ENCODE measurements around the gene PTGIR. TPM values are rescaled to one million over a fixed set of nuclear protein-coding genes. Genes with fewer than 3 reads are reported as not detected.

Gene PTGIR
- polyA plus RNA-seq, 4 donors: 0.45 to 3.4 (median 1.6) TPM; not detected in 1

DNA sequence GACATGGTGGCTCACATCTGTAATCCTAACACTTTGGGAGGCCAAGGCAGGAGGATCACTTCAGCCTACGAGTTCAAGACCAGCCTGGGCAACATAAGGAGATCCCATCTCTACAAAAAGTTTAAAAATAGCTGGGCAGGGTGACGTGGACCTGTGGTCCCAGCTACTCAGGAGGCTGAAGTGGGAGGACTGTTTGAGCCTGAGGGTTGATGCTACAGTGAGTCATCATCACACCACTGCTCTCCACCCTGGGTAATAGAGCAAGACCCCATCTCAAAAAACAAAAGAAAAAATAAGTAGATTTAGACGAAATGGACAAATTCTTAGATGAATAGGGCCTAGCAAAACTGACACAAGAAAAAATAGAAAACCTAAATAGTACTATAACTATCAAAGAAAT is 21.5 kb upstream of the PTGIR start:
- WGBS, 3 donors: 78 to 82% (median 78%) methylated on average over 3 of the region's 3 CpGs
- peaks cover 8 to 44% (median 18%) of the 10 kb centered on the region in 3 donors for H3K27me3 ChIP-seq (ENCODE audit: control insufficient read depth in 3 of 3, insufficient read depth in 3 of 3, low read length in 3 of 3)

GRCh38 chr19:46644720-46645119 is 19.8 kb upstream of the PTGIR start:
- Histone ChIP-seq H3K9me3 (ENCODE audit: control insufficient read depth in 2 of 2, insufficient read depth in 1 of 2, low read depth in 1 of 2, low read length in 1 of 2) (peaks cover 0 to 14% of the 10 kb centered on the region in 2 donors), H3K4me3 (ENCODE audit: low read depth in 1 of 3, low read length in 3 of 3) (no peak overlapping the region), H3K36me3 (ENCODE audit: control insufficient read depth in 3 of 3, insufficient read depth in 2 of 3, low read depth in 1 of 3, low read length in 3 of 3) (no peaks in the 10 kb centered on the region), H3K27me3 (ENCODE audit: control insufficient read depth in 3 of 3, insufficient read depth in 3 of 3, low read length in 3 of 3) (peaks cover 8 to 41% (median 17%) of the 10 kb centered on the region in 3 donors), H3K4me1 (ENCODE audit: control insufficient read depth in 3 of 3, insufficient read depth in 2 of 3, low read depth in 1 of 3, low read length in 2 of 3) (peaks cover 0 to 3% (median 2%) of the 10 kb centered on the region in 3 donors), H3K27ac (ENCODE audit: low read depth in 1 of 3, low read length in 2 of 3) (peak overlapping the region in 1 of 3 donors; percentile 21)
- 16 to 43% (median 29%) methylated on average over 3 of the region's 3 CpGs for WGBS, 3 donors
- FAIRE-seq (no peak), DNase-seq (no peak)

More for the DNA sequence above, 21.5 kb upstream of the PTGIR start:
- Histone ChIP-seq H3K4me1 (ENCODE audit: control insufficient read depth in 3 of 3, insufficient read depth in 2 of 3, low read depth in 1 of 3, low read length in 2 of 3) (peaks cover 0 to 3% (median 0%) of the 10 kb centered on the region in 3 donors), H3K27ac (ENCODE audit: low read depth in 1 of 3, low read length in 2 of 3) (no peak overlapping the region), H3K4me3 (ENCODE audit: low read depth in 1 of 3, low read length in 3 of 3) (no peak overlapping the region), H3K9me3 (ENCODE audit: control insufficient read depth in 2 of 2, insufficient read depth in 1 of 2, low read depth in 1 of 2, low read length in 1 of 2) (peaks cover 0 to 14% of the 10 kb centered on the region in 2 donors), H3K36me3 (ENCODE audit: control insufficient read depth in 3 of 3, insufficient read depth in 2 of 3, low read depth in 1 of 3, low read length in 3 of 3) (no peaks in the 10 kb centered on the region)
- DNase-seq (no peak), FAIRE-seq (no peak)

- H3K27ac ChIP-seq (ENCODE audit: low read depth in 1 of 3, low read length in 2 of 3): no peak overlapping the region
Observed at GRCh38 chr19:46640656-46641055, 15.8 kb upstream of the PTGIR start.

DNA sequence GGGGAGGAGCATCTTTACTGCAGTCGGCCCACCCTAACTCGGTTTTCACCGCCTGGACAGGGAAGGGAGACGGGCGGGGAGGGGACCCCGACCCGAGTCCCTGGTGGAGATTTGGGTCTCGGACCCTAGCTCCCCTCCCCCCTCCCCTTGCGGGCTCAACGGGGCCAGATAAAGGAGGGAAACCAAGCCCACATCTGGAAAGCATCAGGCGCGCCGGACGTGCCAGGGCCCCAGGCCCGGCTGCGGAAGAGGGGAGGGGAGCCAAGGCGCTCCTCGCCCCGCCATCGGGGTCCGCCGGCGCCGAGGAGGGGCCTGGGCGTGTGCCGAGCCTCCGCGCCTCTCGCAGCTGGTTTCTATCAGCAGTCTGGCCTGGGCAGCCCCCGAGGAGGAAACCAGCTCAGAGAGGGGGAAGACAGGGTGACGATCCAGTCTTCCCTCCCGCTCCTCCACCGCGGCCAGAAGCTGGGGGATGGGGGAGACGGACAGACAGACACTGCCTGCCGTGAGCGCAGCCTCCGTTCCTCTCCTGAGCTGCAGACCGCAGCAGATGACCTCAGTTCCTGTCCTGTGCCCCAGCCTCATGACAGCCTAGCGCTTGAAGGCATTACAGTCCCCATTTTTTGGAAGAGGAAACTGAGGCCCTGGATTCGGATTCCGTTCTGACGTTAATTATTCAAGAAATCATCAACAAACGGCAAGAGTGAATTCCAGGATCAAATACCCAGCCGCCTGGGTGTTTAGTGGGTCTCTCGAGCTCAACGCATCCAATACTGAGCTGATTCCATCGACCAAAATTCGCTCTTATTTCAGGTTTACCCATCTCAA is 14.7 kb upstream of the PTGIR start:
- WGBS, 3 donors: 6 to 9% (median 9%) methylated on average over 36 to 49 of the region's 49 CpGs
- Histone ChIP-seq H3K27ac (ENCODE audit: low read depth in 1 of 3, low read length in 2 of 3) (peak overlapping the region in 2 of 3 donors; percentile 50 to 86), H3K27me3 (ENCODE audit: control insufficient read depth in 3 of 3, insufficient read depth in 3 of 3, low read length in 3 of 3) (peaks cover 0 to 66% (median 6%) of the 10 kb centered on the region in 3 donors), H3K36me3 (ENCODE audit: control insufficient read depth in 3 of 3, insufficient read depth in 2 of 3, low read depth in 1 of 3, low read length in 3 of 3) (no peaks in the 10 kb centered on the region), H3K9me3 (ENCODE audit: control insufficient read depth in 2 of 2, insufficient read depth in 1 of 2, low read depth in 1 of 2, low read length in 1 of 2) (no peaks in the 10 kb centered on the region), H3K4me1 (ENCODE audit: control insufficient read depth in 3 of 3, insufficient read depth in 2 of 3, low read depth in 1 of 3, low read length in 2 of 3) (peaks cover 0 to 9% (median 0%) of the 10 kb centered on the region in 3 donors), H3K4me3 (ENCODE audit: low read depth in 1 of 3, low read length in 3 of 3) (peak overlapping the region in 2 of 3 donors; percentile 22 to 48)
- FAIRE-seq: no peak
- DNase-seq: peak in 1 of 2 donors; percentile 63

More at GRCh38 chr19:46640656-46641055, 15.8 kb upstream of the PTGIR start:
- no peak overlapping the region for H3K4me3 ChIP-seq (ENCODE audit: low read depth in 1 of 3, low read length in 3 of 3)
- H3K4me1 ChIP-seq (ENCODE audit: control insufficient read depth in 3 of 3, insufficient read depth in 2 of 3, low read depth in 1 of 3, low read length in 2 of 3): peaks cover 0 to 5% (median 0%) of the 10 kb centered on the region in 3 donors
- WGBS, 3 donors: 46 to 75% (median 50%) methylated on average over 2 of the region's 2 CpGs
- no peaks in the 10 kb centered on the region for H3K9me3 ChIP-seq (ENCODE audit: control insufficient read depth in 2 of 2, insufficient read depth in 1 of 2, low read depth in 1 of 2, low read length in 1 of 2)
- DNase-seq (no peak), FAIRE-seq (no peak)
- peaks cover 0 to 59% (median 6%) of the 10 kb centered on the region in 3 donors for H3K27me3 ChIP-seq (ENCODE audit: control insufficient read depth in 3 of 3, insufficient read depth in 3 of 3, low read length in 3 of 3)
- H3K36me3 ChIP-seq (ENCODE audit: control insufficient read depth in 3 of 3, insufficient read depth in 2 of 3, low read depth in 1 of 3, low read length in 3 of 3): no peaks in the 10 kb centered on the region

DNA sequence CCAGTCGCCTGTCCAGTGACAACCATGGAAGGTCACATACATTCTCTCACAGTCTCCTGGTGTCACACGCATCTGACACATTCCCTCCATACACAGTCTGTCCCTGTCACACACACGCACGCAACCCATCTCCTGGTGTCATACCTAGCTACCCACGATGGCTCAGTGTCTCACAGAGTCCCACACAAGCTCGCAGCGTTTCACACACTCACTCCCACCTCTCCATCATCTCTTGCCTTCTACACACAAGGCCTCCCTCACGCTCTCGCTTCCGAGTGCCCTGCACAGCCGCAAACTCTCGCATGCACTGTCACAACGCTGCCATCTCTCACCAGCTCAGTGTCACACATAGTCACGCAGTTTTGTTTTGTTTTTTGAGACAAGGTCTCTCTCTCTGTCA is 12.3 kb upstream of the PTGIR start:
- Histone ChIP-seq H3K27me3 (ENCODE audit: control insufficient read depth in 3 of 3, insufficient read depth in 3 of 3, low read length in 3 of 3) (peaks cover 0 to 76% (median 6%) of the 10 kb centered on the region in 3 donors), H3K9me3 (ENCODE audit: control insufficient read depth in 2 of 2, insufficient read depth in 1 of 2, low read depth in 1 of 2, low read length in 1 of 2) (no peaks in the 10 kb centered on the region), H3K4me3 (ENCODE audit: low read depth in 1 of 3, low read length in 3 of 3) (no peak overlapping the region), H3K27ac (ENCODE audit: low read depth in 1 of 3, low read length in 2 of 3) (no peak overlapping the region), H3K36me3 (ENCODE audit: control insufficient read depth in 3 of 3, insufficient read depth in 2 of 3, low read depth in 1 of 3, low read length in 3 of 3) (no peaks in the 10 kb centered on the region), H3K4me1 (ENCODE audit: control insufficient read depth in 3 of 3, insufficient read depth in 2 of 3, low read depth in 1 of 3, low read length in 2 of 3) (peaks cover 0 to 22% (median 5%) of the 10 kb centered on the region in 3 donors)
- WGBS, 3 donors: 64 to 79% (median 67%) methylated on average over 14 of the region's 14 CpGs
- FAIRE-seq (no peak), DNase-seq (no peak)

DNA sequence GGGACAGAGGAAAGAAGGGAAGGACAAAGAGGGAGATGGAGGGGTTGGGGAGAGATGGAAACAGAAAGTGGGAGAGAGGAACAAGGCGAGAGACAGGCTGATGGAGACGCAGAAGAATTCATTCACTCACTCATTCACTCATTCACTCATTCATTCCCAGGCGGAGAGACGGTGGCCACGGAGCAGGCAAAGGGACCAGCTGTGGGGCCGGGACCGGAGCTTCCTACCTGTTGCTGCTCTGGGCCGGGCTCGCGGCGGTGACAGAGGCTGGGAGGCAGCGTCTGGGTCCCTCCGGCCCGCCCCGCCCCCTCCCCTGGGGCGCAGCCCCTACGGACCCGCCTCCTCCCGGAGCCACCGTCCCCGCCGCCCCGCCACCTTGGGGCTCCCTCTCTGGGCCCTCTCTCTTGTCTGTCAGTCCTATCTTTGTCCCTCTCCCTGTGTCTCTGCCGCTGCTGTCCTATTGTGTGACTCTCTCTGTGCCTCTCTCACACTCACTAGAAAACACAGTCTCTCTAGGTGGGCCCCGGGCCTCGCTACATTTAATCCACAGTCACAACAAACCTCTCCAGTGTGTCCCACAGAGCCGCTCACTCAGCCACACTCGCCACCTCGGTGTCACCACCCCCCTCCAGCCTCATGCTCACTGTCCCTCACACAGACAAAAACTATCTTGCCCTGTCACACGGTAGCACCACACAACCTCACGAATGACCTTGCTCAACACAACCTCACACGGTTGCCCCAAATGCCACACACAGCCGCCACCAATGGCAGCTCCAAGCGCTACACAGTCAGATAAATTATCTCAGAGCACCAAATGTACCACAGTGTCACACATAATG is 11.3 kb upstream of the PTGIR start, which contains the start of gene GNG8:
GNG8 (minus strand) TSS at position 283 of the 842 bp plus-strand sequence. CDS start 1,520 bp downstream, outside the sequence.
- H3K36me3 ChIP-seq (ENCODE audit: control insufficient read depth in 3 of 3, insufficient read depth in 2 of 3, low read depth in 1 of 3, low read length in 3 of 3): no peaks in the 10 kb centered on the region
- no peak within 1 kb of the TSS for H3K27ac ChIP-seq (ENCODE audit: low read depth in 1 of 3, low read length in 2 of 3)
- no peak within 1 kb of the TSS for H3K4me3 ChIP-seq (ENCODE audit: low read depth in 1 of 3, low read length in 3 of 3)
- 10 to 29% (median 22%) methylated on average over 19 to 34 of the region's 34 CpGs for WGBS, 3 donors
- no peaks in the 10 kb centered on the region for H3K9me3 ChIP-seq (ENCODE audit: control insufficient read depth in 2 of 2, insufficient read depth in 1 of 2, low read depth in 1 of 2, low read length in 1 of 2)
- FAIRE-seq: no peak
- peaks cover 0 to 76% (median 6%) of the 10 kb centered on the region in 3 donors for H3K27me3 ChIP-seq (ENCODE audit: control insufficient read depth in 3 of 3, insufficient read depth in 3 of 3, low read length in 3 of 3)
- no peak for DNase-seq
- H3K4me1 ChIP-seq (ENCODE audit: control insufficient read depth in 3 of 3, insufficient read depth in 2 of 3, low read depth in 1 of 3, low read length in 2 of 3): peaks cover 0 to 24% (median 5%) of the 10 kb centered on the region in 3 donors

DNA sequence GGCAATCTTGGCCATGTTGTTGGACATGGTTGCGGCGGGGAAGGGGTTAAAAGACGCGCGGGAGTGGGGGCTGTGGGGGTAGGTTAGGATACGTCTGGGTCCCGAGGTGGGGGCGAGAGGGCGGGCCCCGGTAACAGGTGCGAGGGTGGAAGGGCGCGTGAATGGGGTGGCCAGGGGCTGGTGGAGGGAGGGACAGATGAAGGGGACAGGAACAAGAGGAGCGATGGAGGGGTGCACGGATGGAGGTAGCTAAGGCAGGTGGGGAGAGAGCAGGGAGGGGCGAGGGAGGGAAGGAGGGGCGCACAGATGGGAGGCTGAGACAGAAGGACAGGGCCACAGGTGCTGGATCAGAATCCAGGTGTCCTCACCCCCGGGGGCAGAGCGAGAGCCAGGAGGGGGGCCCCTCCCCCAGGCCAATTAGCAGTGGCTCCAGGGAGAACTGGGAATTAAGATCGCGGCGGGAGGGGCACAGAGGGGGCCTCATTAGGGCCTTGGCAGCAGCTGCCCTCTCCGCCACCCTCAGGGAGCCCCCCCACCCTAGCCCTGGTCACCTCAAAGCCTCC is 9.8 kb upstream of the PTGIR start:
- no peak overlapping the region for H3K27ac ChIP-seq (ENCODE audit: low read depth in 1 of 3, low read length in 2 of 3)
- peaks cover 0 to 23% (median 5%) of the 10 kb centered on the region in 3 donors for H3K4me1 ChIP-seq (ENCODE audit: control insufficient read depth in 3 of 3, insufficient read depth in 2 of 3, low read depth in 1 of 3, low read length in 2 of 3)
- no peak for FAIRE-seq
- no peak overlapping the region for H3K4me3 ChIP-seq (ENCODE audit: low read depth in 1 of 3, low read length in 3 of 3)
- DNase-seq: no peak
- H3K27me3 ChIP-seq (ENCODE audit: control insufficient read depth in 3 of 3, insufficient read depth in 3 of 3, low read length in 3 of 3): peaks cover 0 to 67% (median 4%) of the 10 kb centered on the region in 3 donors
- no peaks in the 10 kb centered on the region for H3K9me3 ChIP-seq (ENCODE audit: control insufficient read depth in 2 of 2, insufficient read depth in 1 of 2, low read depth in 1 of 2, low read length in 1 of 2)
- WGBS, 3 donors: 2 to 10% (median 9%) methylated on average over 20 to 23 of the region's 23 CpGs
- no peaks in the 10 kb centered on the region for H3K36me3 ChIP-seq (ENCODE audit: control insufficient read depth in 3 of 3, insufficient read depth in 2 of 3, low read depth in 1 of 3, low read length in 3 of 3)
